ENCODE data around the gene MLIP. TPM values are rescaled to one million over a fixed set of nuclear protein-coding genes. Genes with fewer than 3 reads are reported as not detected.
"Not testable (repeated sequence)": the region's sequence is repeated elsewhere in the genome, so short reads cannot be mapped to it uniquely, and the experiment has no call there.

Gene MLIP
- total RNA-seq, 2 experiments from 2014 or later = not detected

GRCh38 chr6:54076159-54076789 is 35.0 kb upstream of the MLIP start:
- no peak for DNase-seq (ENCODE audit: low spot score)
- intact Hi-C loops (cut with micrococcal nuclease; ENCODE audit: unreplicated experiment) = no loop called here
- no peaks in the 10 kb centered on the region for H3K79me2 ChIP-seq (ENCODE audit: insufficient read depth, low read depth, low read length)
- H3K9me3 ChIP-seq (ENCODE audit: low read length) = no peaks in the 10 kb centered on the region
- ChIA-PET POLR2A (no interaction called here), CTCF (ENCODE audit: unreplicated experiment) (no interaction called here)
- H3K27ac ChIP-seq (ENCODE audit: low read depth, low read length, poor library complexity, severe bottlenecking) = no peak overlapping the region
- H3K4me3 ChIP-seq (ENCODE audit: low read depth, low read length, poor library complexity, severe bottlenecking) = no peak overlapping the region
- H4K20me1 ChIP-seq (ENCODE audit: insufficient read depth, low read length) = no peaks in the 10 kb centered on the region
- no peaks in the 10 kb centered on the region for H3K4me1 ChIP-seq (ENCODE audit: insufficient read depth, low read length, poor library complexity, severe bottlenecking)
- H3K4me2 ChIP-seq (ENCODE audit: low read length) = no peak overlapping the region
- no peaks in the 10 kb centered on the region for H3K9me2 ChIP-seq (ENCODE audit: insufficient read depth, low read length)
- no peak overlapping the region for H2AFZ ChIP-seq (ENCODE audit: low read length)
- no TSS peak for BruUV-seq (replicated peaks)
- TF ChIP-seq CTCF (conservative IDR thresholded peaks at IDR 0.05; ENCODE audit: low read length) (no peak), EZH2phosphoT487 (IDR thresholded peaks at IDR 0.05; ENCODE audit: borderline replicate concordance, low read depth, low read length) (no peak)
- no peaks in the 10 kb centered on the region for H3K36me3 ChIP-seq (ENCODE audit: insufficient read depth, low read length)

DNA sequence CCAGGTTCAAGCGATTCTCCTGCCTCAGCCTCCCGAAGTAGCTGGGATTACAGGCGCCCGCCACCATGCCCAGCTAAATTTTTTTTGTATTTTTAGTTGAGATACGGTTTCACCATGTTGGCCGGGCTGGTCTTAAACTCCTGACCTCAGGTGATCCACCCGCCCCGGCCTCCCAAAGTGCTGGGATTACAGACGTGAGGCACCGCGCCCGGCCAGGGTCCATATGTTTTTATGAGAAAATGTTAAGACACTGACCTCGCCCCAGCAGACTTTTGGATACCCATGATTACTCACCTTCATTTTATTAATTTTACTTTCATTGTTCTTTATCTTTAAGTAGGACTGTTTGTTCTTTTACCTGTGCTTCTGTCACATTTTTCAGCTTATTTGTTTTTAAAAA is 29.7 kb upstream of the MLIP start:
- H3K4me2 ChIP-seq (ENCODE audit: low read length); CTCF ChIA-PET (ENCODE audit: unreplicated experiment); POLR2A ChIA-PET; H3K27ac ChIP-seq (ENCODE audit: low read depth, low read length, poor library complexity, severe bottlenecking); DNase-seq (ENCODE audit: low spot score); intact Hi-C loops (cut with micrococcal nuclease; ENCODE audit: unreplicated experiment); H4K20me1 ChIP-seq (ENCODE audit: insufficient read depth, low read length); H3K36me3 ChIP-seq (ENCODE audit: insufficient read depth, low read length); H3K9me2 ChIP-seq (ENCODE audit: insufficient read depth, low read length); H3K79me2 ChIP-seq (ENCODE audit: insufficient read depth, low read depth, low read length); H3K4me3 ChIP-seq (ENCODE audit: low read depth, low read length, poor library complexity, severe bottlenecking); H2AFZ ChIP-seq (ENCODE audit: low read length); H3K4me1 ChIP-seq (ENCODE audit: insufficient read depth, low read length, poor library complexity, severe bottlenecking); BruUV-seq (replicated peaks); H3K9me3 ChIP-seq (ENCODE audit: low read length): not testable (repeated sequence)

DNA sequence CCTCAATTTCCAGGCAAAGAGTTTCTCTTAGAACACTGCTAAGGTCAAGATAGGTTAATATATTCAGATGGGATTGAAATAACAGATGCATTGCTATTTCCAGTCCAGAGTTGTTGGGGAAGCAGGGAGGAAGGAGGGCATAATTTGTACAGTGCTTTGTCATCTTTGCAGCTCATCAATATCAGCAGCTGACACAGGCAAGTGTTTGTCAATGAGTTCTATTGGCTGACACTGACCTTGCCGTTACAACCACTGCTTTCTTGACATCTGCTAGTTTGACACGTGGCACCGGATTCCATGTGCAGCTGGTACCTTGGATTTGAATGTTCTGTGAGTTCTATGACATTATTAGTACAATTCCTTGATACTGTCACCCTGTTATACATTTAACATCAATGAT is 28.0 kb upstream of the MLIP start:
- Histone ChIP-seq H3K9me2 (ENCODE audit: insufficient read depth, low read length) (no peaks in the 10 kb centered on the region), H3K4me2 (ENCODE audit: low read length) (no peak overlapping the region), H3K79me2 (ENCODE audit: insufficient read depth, low read depth, low read length) (no peaks in the 10 kb centered on the region), H3K4me1 (ENCODE audit: insufficient read depth, low read length, poor library complexity, severe bottlenecking) (no peaks in the 10 kb centered on the region), H4K20me1 (ENCODE audit: insufficient read depth, low read length) (no peaks in the 10 kb centered on the region), H3K36me3 (ENCODE audit: insufficient read depth, low read length) (no peaks in the 10 kb centered on the region), H3K27ac (ENCODE audit: low read depth, low read length, poor library complexity, severe bottlenecking) (no peak overlapping the region), H2AFZ (ENCODE audit: low read length) (no peak overlapping the region), H3K4me3 (ENCODE audit: low read depth, low read length, poor library complexity, severe bottlenecking) (no peak overlapping the region), H3K9me3 (ENCODE audit: low read length) (no peaks in the 10 kb centered on the region)
- ChIA-PET CTCF (ENCODE audit: unreplicated experiment) (no interaction called here), POLR2A (no interaction called here)
- intact Hi-C loops (cut with micrococcal nuclease; ENCODE audit: unreplicated experiment) = no loop called here
- no TSS peak for BruUV-seq (replicated peaks)
- DNase-seq (ENCODE audit: low spot score) = no peak
- TF ChIP-seq CTCF (conservative IDR thresholded peaks at IDR 0.05; ENCODE audit: low read length) (no peak), EZH2phosphoT487 (IDR thresholded peaks at IDR 0.05; ENCODE audit: borderline replicate concordance, low read depth, low read length) (no peak)
